Vagina (tissue), 2 donors: ENCODE results near the gene PRR18. TPM values are rescaled to one million over a fixed set of nuclear protein-coding genes. Genes with fewer than 3 reads are reported as not detected.

ENCODE experiments used
- DNase-seq, 2 donors: peaks; one replicate each; pipeline ENCODE4 v3.0.0-alpha.2; 2017; ENCODE audit errors: extremely low spot score in 2 of 2
- H3K27ac ChIP-seq: fragments of 200-600 bp; sonication (generic); one replicate; pipeline ENCODE4 v1.5.1; 2019
- H3K27me3 ChIP-seq: fragments of 200-600 bp; sonication (generic); one replicate; pipeline ENCODE4 v1.5.1; 2019
- H3K36me3 ChIP-seq, 2 donors: fragments of 200-600 bp; sonication (generic); one replicate each; pipeline ENCODE4 v1.5.1; 2017 to 2019
- H3K4me1 ChIP-seq: fragments of 200-600 bp; sonication (generic); one replicate; pipeline ENCODE4 v1.5.1; 2019
- H3K4me3 ChIP-seq, 2 donors: fragments of 200-600 bp; sonication (generic); 1 replicate in 1 of 2; 2 replicates in 1 of 2; pipeline ENCODE4 v1.5.1; 2016 to 2019
- H3K9me3 ChIP-seq: fragments of 200-600 bp; sonication (generic); one replicate; pipeline ENCODE4 v1.5.1; 2019
- CTCF ChIP-seq, 3 experiments: fragments of 450-650 bp in 2 of 3; fragments of 200-600 bp in 1 of 3; sonication (generic) in 1 of 3; IDR thresholded peaks; one replicate each; pipeline ENCODE4 v1.5.1; 2017 to 2019; ENCODE audit warnings: antibody characterized with exemption in 3 of 3, mild to moderate bottlenecking in 2 of 3, moderate library complexity in 2 of 3
- POLR2A ChIP-seq, 2 donors: fragments of 450-650 bp; IDR thresholded peaks; one replicate each; pipeline ENCODE4 v1.6.1; 2017; ENCODE audit warnings: antibody characterized with exemption in 2 of 2, mild to moderate bottlenecking in 2 of 2, moderate library complexity in 2 of 2
- POLR2AphosphoS5 ChIP-seq, 2 donors: sonication (generic); formaldehyde crosslinking; IDR thresholded peaks; one replicate each; pipeline ENCODE4 v1.9.0; 2017; ENCODE audit warnings: antibody characterized with exemption in 2 of 2, mild to moderate bottlenecking in 2 of 2, low read depth in 1 of 2; ENCODE audit not compliant: insufficient read depth in 1 of 2
- intact Hi-C: fragments of 100-400 bp; cut with DNase I; formaldehyde crosslinking; loops from one replicate; pipeline ENCODE4 v1.15.1; 2023
- total RNA-seq: library from RNA; depleted of rRNA; stranded (reverse); fragments of >200 nt; gene quantifications from one replicate; pipeline ENCODE4 v1.2.3, GENCODE V29; 2016

The PRR18 gene
- total RNA-seq, 1 donor from 2014 or later: not detected

DNA sequence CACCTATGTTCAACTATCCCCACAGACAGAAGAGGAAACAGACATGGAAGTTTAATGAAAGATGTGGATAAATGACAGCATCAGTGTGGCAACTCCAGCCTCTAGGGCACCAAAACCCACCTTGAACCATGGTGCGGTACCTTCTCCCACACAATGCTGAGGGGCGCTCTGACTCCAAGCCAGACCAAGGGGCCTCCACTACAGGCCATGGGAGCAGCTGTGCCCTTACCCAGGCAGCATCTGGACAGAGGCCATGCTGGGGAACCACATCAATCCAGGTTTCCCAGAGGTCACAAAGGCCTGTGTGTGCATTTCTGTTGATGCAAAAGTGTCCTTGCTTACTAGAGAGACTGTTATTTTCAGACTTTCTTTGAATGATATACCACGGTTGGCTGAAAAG lies 4.1 kb downstream of the PRR18 start:
- Histone ChIP-seq H3K9me3 (no peaks in the 10 kb centered on the region), H3K27ac (no peak overlapping the region), H3K4me3 (no peak overlapping the region), H3K27me3 (peaks cover 9% of the 10 kb centered on the region), H3K36me3 (no peaks in the 10 kb centered on the region), H3K4me1 (peaks cover 21% of the 10 kb centered on the region)
- TF ChIP-seq POLR2A (IDR thresholded peaks at IDR 0.05) (no peak), CTCF (IDR thresholded peaks at IDR 0.05) (no peak)
- no peak for DNase-seq
- intact Hi-C loops: no loop called here

GRCh38 chr6:166301611-166302529 lies 6.3 kb downstream of the PRR18 start:
- intact Hi-C loops: no loop called here

GRCh38 chr6:166300357-166300987 lies 7.7 kb downstream of the PRR18 start:
- intact Hi-C loops: no loop called here
- H3K9me3 ChIP-seq: no peaks in the 10 kb centered on the region
- no peaks in the 10 kb centered on the region for H3K36me3 ChIP-seq
- no peaks in the 10 kb centered on the region for H3K4me1 ChIP-seq
- no peaks in the 10 kb centered on the region for H3K27me3 ChIP-seq
- no peak overlapping the region for H3K27ac ChIP-seq
- TF ChIP-seq CTCF (IDR thresholded peaks at IDR 0.05): no peak
- no peak for TF ChIP-seq POLR2AphosphoS5 (IDR thresholded peaks at IDR 0.05; ENCODE audit: insufficient read depth in 1 of 2, low read depth in 1 of 2)
- no peak for TF ChIP-seq POLR2A (IDR thresholded peaks at IDR 0.05)
- H3K4me3 ChIP-seq: no peak overlapping the region
- no peak for DNase-seq

More at GRCh38 chr6:166301611-166302529, 6.3 kb downstream of the PRR18 start:
- Histone ChIP-seq H3K9me3 (no peaks in the 10 kb centered on the region), H3K27me3 (peaks cover 6% of the 10 kb centered on the region), H3K36me3 (no peaks in the 10 kb centered on the region), H3K27ac (no peak overlapping the region), H3K4me3 (no peak overlapping the region), H3K4me1 (peaks cover 3% of the 10 kb centered on the region)
- no peak for DNase-seq
- TF ChIP-seq POLR2A (IDR thresholded peaks at IDR 0.05) (no peak), POLR2AphosphoS5 (IDR thresholded peaks at IDR 0.05; ENCODE audit: insufficient read depth in 1 of 2, low read depth in 1 of 2) (no peak), CTCF (IDR thresholded peaks at IDR 0.05) (no peak)

DNA sequence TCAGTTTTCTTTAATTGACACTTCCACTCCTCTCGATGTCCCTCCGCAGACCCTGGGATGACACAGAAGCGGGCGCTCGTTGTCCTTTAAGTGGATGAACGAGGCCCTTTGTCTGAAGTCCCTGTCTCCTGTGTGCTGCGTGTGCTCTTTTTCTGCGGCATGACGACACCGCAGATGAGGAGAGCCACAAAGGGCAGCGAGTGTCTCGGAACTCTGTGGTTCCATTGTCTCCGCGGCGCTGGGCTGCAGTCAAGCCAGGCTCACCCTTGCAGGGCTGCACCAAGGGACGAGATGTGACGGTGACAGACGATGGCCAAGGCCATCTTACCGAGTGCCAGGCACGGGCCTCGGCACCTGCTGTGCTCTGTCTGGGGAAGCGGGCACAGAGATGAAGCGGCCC lies 10.6 kb downstream of the PRR18 start:
- Histone ChIP-seq H3K4me1 (no peaks in the 10 kb centered on the region), H3K9me3 (no peaks in the 10 kb centered on the region), H3K36me3 (no peaks in the 10 kb centered on the region), H3K27me3 (no peaks in the 10 kb centered on the region), H3K4me3 (no peak overlapping the region), H3K27ac (no peak overlapping the region)
- no peak for DNase-seq
- no peak for TF ChIP-seq POLR2A (IDR thresholded peaks at IDR 0.05)
- TF ChIP-seq CTCF (IDR thresholded peaks at IDR 0.05): no peak
- no peak for TF ChIP-seq POLR2AphosphoS5 (IDR thresholded peaks at IDR 0.05; ENCODE audit: insufficient read depth in 1 of 2, low read depth in 1 of 2)
- intact Hi-C loops: no loop called here
